ENCODE data around the gene TCTN1.
"Not testable (repeated sequence)": the region's sequence is repeated elsewhere in the genome, so short reads cannot be mapped to it uniquely, and the experiment has no call there.

The TCTN1 gene

GRCh38 chr12:110587102-110587501 is 26.8 kb upstream of the TCTN1 start:
- DNase-seq: not testable (repeated sequence)

GRCh38 chr12:110590059-110590458 is 23.9 kb upstream of the TCTN1 start:
- DNase-seq: no peak

- peak; percentile 44 for DNase-seq
These were observed 23.1 kb upstream of the TCTN1 start for GRCh38 chr12:110590806-110591326.

GRCh38 chr12:110591451-110592051 is 22.4 kb upstream of the TCTN1 start:
- no peak for DNase-seq

- DNase-seq: no peak
These were observed 21.9 kb upstream of the TCTN1 start for GRCh38 chr12:110592078-110592477.

- DNase-seq: not testable (repeated sequence)
These were observed 21.0 kb upstream of the TCTN1 start for GRCh38 chr12:110592919-110593318.

- DNase-seq: no peak
These were observed 16.0 kb upstream of the TCTN1 start for GRCh38 chr12:110597885-110598284.

- DNase-seq: no peak
These were observed 14.6 kb upstream of the TCTN1 start for GRCh38 chr12:110599334-110599733.

GRCh38 chr12:110600254-110600653 is 13.7 kb upstream of the TCTN1 start:
- peak; percentile 60 for DNase-seq

- peak; percentile 52 for DNase-seq
These were observed 11.7 kb upstream of the TCTN1 start for GRCh38 chr12:110602085-110602814.

- DNase-seq: no peak
These were observed 7.7 kb upstream of the TCTN1 start for GRCh38 chr12:110606253-110606611.

GRCh38 chr12:110613071-110613770 is 708 bp upstream of the TCTN1 start:
- DNase-seq: no peak

GRCh38 chr12:110615171-110615570 is 1.2 kb downstream of the TCTN1 start:
- no peak for DNase-seq

GRCh38 chr12:110616471-110617115 is 2.7 kb downstream of the TCTN1 start:
- no peak for DNase-seq

- DNase-seq: peak; percentile 18
These were observed 5.6 kb downstream of the TCTN1 start for GRCh38 chr12:110619534-110619953.

- DNase-seq: no peak
These were observed 8.7 kb downstream of the TCTN1 start for GRCh38 chr12:110622582-110622981.

GRCh38 chr12:110627500-110628195 is 13.7 kb downstream of the TCTN1 start:
- no peak for DNase-seq

GRCh38 chr12:110635055-110635454 is 21.1 kb downstream of the TCTN1 start:
- DNase-seq: no peak

GRCh38 chr12:110636516-110636915 is 22.6 kb downstream of the TCTN1 start:
- DNase-seq: no peak

GRCh38 chr12:110637869-110638441 is 24.0 kb downstream of the TCTN1 start:
- DNase-seq: no peak

- no peak for DNase-seq
These were observed 24.9 kb downstream of the TCTN1 start for GRCh38 chr12:110638796-110639195.
